Duodenal mucosa (tissue), 2 donors: ENCODE measurements around the gene PRSS50.

Experiments
- H3K27ac ChIP-seq: one replicate; pipeline ENCODE4 v1.7.0; 2013; ENCODE audit warnings: low read depth, low read length
- H3K27me3 ChIP-seq, 2 donors: one replicate each; pipeline ENCODE4 v1.7.0; 2013; ENCODE audit warnings: low read length in 2 of 2, control low read depth in 1 of 2; ENCODE audit not compliant: insufficient read depth in 2 of 2, control insufficient read depth in 1 of 2
- H3K36me3 ChIP-seq, 2 donors: one replicate each; pipeline ENCODE4 v1.7.0; 2013; ENCODE audit warnings: low read length in 2 of 2, control low read depth in 1 of 2; ENCODE audit not compliant: insufficient read depth in 2 of 2, control insufficient read depth in 1 of 2
- H3K4me1 ChIP-seq, 2 donors: one replicate each; pipeline ENCODE4 v1.7.0; 2013; ENCODE audit warnings: low read length in 2 of 2, control low read depth in 1 of 2; ENCODE audit not compliant: insufficient read depth in 2 of 2, control insufficient read depth in 1 of 2
- H3K4me3 ChIP-seq, 2 donors: one replicate each; pipeline ENCODE4 v1.7.0; 2013; ENCODE audit warnings: low read length in 2 of 2, low read depth in 1 of 2
- H3K9ac ChIP-seq, 2 donors: one replicate each; pipeline ENCODE4 v1.7.0; 2013; ENCODE audit warnings: low read length in 2 of 2, low read depth in 1 of 2
- H3K9me3 ChIP-seq, 2 donors: one replicate each; pipeline ENCODE4 v1.7.0; 2013; ENCODE audit warnings: low read length in 2 of 2, control low read depth in 1 of 2; ENCODE audit not compliant: control insufficient read depth in 1 of 2

Gene PRSS50

GRCh38 chr3:46664188-46664970 lies 53.3 kb downstream of the PRSS50 start:
- H3K9me3 ChIP-seq, result no peaks in the 10 kb centered on the region
- no peaks in the 10 kb centered on the region for H3K27me3 ChIP-seq
- H3K9ac ChIP-seq, result no peak overlapping the region
- H3K36me3 ChIP-seq, result no peaks in the 10 kb centered on the region
- H3K4me1 ChIP-seq, result peaks cover 4 to 6% of the 10 kb centered on the region in 2 donors
- H3K27ac ChIP-seq, result no peak overlapping the region
- H3K4me3 ChIP-seq, result no peak overlapping the region

GRCh38 chr3:46663591-46664135 lies 54.0 kb downstream of the PRSS50 start:
- H3K27me3 ChIP-seq, result no peaks in the 10 kb centered on the region
- no peak overlapping the region for H3K27ac ChIP-seq
- H3K4me3 ChIP-seq, result no peak overlapping the region
- no peak overlapping the region for H3K9ac ChIP-seq
- no peaks in the 10 kb centered on the region for H3K36me3 ChIP-seq
- H3K4me1 ChIP-seq, result peaks cover 4 to 6% of the 10 kb centered on the region in 2 donors
- no peaks in the 10 kb centered on the region for H3K9me3 ChIP-seq

GRCh38 chr3:46662771-46663551 lies 54.7 kb downstream of the PRSS50 start:
- Histone ChIP-seq H3K27me3 (no peaks in the 10 kb centered on the region), H3K27ac (no peak overlapping the region), H3K9me3 (no peaks in the 10 kb centered on the region), H3K4me3 (no peak overlapping the region), H3K4me1 (peaks cover 4 to 6% of the 10 kb centered on the region in 2 donors), H3K36me3 (no peaks in the 10 kb centered on the region), H3K9ac (no peak overlapping the region)
